Measurements from ENCODE around the gene ANAPC5.

ANAPC5 gene

GRCh38 chr12:121267822-121268221, 84.4 kb downstream of the ANAPC5 start:
- DNase-seq (ENCODE audit: low read depth) = no peak

GRCh38 chr12:121264951-121265515, 87.2 kb downstream of the ANAPC5 start:
- DNase-seq (ENCODE audit: low read depth) = no peak
- H3K4me3 ChIP-seq (ENCODE audit: low read depth, low read length) = no peak overlapping the region

More at GRCh38 chr12:121267822-121268221, 84.4 kb downstream of the ANAPC5 start:
- no peak overlapping the region for H3K4me3 ChIP-seq (ENCODE audit: low read depth, low read length)

DNA sequence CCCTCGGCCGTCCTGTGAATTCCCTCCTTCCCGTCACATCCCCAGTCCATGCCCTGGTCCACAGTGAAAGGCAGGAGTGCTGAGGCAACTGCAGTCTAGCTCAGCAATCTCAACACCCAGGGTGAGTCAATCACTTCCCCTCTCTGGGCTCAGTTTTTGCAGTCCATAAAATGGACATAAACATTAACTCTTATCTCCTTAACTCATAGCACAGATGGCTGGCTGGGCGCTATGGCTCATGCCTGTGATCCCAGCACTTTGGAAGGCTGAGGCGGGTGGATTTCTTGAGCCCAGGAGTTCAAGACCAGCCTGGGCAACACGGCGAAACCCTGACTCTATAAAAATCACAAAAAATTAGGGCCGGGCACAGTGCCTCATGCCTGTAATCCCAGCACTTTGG, 88.1 kb downstream of the ANAPC5 start:
- H3K4me3 ChIP-seq (ENCODE audit: low read depth, low read length) = no peak overlapping the region
- no peak for DNase-seq (ENCODE audit: low read depth)

- DNase-seq (ENCODE audit: low read depth) = no peak
- no peak overlapping the region for H3K4me3 ChIP-seq (ENCODE audit: low read depth, low read length)
These were observed 88.8 kb downstream of the ANAPC5 start for GRCh38 chr12:121263206-121263935.

GRCh38 chr12:121261398-121261797, 90.8 kb downstream of the ANAPC5 start:
- no peak for DNase-seq (ENCODE audit: low read depth)
- H3K4me3 ChIP-seq (ENCODE audit: low read depth, low read length) = no peak overlapping the region

DNA sequence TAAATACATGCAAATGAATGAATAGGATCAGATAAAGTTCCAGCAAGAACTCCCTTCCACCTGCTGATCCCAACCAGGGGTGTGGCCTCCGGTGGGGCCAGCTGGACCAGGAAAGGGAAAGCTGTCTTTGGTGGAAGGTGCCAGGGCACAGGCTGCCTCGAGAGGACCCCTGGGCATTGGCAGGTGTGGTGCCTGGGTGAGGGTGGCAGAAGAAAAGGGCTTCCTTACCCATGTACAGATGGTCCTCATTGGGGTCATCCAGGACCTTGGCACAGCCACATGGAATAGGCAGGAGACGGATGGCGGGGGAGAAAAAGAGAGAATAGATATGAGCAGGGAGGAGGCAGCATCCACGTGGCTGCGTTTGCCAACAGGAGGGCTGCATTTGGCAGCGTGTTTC, 92.1 kb downstream of the ANAPC5 start:
- DNase-seq (ENCODE audit: low read depth) = no peak
- H3K4me3 ChIP-seq (ENCODE audit: low read depth, low read length) = no peak overlapping the region

DNA sequence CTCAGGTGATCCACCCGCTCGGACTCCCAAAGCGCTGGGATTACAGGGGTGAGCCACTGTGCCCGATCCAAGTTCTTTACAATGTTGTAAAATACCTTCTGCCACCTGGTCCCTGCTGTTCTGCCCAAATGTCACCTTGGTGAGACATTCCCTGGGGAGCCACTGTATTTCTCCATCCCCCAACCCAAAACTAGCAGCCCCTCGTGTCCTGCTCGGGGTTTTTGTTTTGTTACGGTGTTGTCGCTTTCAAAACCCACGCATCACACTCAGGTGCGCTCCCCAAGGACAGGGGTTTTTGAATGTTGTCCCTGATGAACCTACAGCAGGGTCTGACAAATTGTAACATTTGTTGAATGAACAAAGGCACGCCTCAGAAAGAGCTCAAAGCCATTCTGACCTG, 93.1 kb downstream of the ANAPC5 start:
- DNase-seq (ENCODE audit: low read depth) = no peak
- H3K4me3 ChIP-seq (ENCODE audit: low read depth, low read length) = no peak overlapping the region
